Occipital lobe (tissue), 2 donors: Measurements from ENCODE around the gene NBAS. TPM values are rescaled to one million over a fixed set of nuclear protein-coding genes. Genes with fewer than 3 reads are reported as not detected.
"Not testable (repeated sequence)": the region's sequence is repeated elsewhere in the genome, so short reads cannot be mapped to it uniquely, and the experiment has no call there.

ENCODE experiments used
- DNase-seq: peaks from one replicate; lab custom pipeline; 2025; lab: John Stamatoyannopoulos, UW
- total RNA-seq: library from RNA; depleted of rRNA; stranded (reverse); fragments of >200 nt; gene quantifications from one replicate; pipeline ENCODE4 v1.2.3, GENCODE V29; 2014

NBAS gene
- total RNA-seq, 1 donor from 2014 or later = 168 TPM

GRCh38 chr2:15265889-15266288, 295.2 kb downstream of the NBAS start:
- no peak for DNase-seq

DNA sequence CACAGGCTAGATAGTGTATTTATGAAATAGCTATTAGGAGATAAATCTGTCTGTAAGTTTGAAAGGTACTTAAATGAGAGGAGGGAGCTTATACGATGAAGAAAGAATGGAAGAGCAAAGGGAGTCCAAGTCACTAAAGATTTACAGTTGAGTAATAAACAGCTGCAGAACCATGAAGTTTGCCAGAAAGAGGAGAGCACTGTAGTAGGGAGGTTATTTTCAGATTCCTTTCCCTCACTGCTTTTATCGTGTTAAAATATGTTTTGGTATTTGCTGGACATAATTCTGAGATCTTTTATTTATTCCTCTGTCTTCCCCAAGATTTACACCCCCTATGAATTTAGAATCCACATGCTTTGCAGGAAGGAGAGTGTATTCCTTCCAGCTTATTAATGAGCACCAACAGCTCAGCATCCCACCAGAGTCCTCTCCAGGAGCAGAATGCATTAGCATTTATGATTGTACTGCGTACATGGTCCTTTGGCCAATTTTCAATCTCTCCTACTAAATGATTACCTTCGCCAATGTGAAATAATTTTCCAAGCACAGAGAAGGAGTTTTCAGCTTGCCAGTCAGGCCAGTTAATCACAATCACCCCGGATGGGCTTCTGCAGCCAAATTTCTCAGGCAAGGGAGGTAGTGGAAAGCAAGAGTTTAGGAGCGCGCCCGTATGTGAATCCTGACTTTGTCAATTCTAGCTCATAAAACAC, 297.0 kb downstream of the NBAS start:
- DNase-seq = no peak

- no peak for DNase-seq
Measured at GRCh38 chr2:15262792-15263191, 298.3 kb downstream of the NBAS start.

DNA sequence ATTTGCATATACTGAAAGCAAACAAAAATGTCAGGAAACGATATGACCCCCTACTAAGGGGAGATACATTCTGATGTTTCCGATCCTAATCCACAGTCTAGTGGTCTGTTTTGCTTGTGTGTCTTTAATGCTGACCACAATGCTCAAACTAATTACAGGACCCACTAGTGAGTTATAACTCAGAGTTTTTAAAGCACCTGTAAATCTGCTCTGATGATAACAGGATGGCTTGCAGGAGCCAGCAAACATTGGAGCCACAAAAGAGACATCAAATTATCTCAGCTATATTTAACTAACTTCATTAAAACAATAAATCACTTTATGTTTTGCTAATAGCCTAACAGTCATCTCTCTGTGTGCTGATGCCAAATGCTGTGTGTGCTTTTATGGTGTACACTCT, 300.3 kb downstream of the NBAS start:
- DNase-seq = no peak

- DNase-seq = no peak
Measured at GRCh38 chr2:15260196-15260595, 300.9 kb downstream of the NBAS start.

DNA sequence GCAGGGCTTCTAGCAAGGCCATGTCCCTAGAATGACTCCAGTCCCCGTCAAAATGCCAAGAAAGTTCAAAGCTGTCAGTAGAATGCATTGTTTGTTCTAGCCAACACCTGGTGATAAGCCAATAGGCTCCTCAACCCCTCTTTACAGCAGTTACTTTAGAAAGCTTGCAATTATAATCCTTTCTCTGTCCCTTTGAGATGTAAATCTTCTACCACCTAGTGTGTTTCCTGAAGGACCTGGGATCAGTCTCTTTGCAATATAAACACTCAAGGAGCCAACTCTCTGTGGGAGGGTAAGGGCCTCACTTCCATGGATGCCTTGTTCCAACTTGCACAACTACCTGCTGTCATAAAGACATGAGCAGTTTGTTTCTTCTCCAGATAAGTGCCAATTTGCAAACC, 301.8 kb downstream of the NBAS start:
- DNase-seq = no peak

DNA sequence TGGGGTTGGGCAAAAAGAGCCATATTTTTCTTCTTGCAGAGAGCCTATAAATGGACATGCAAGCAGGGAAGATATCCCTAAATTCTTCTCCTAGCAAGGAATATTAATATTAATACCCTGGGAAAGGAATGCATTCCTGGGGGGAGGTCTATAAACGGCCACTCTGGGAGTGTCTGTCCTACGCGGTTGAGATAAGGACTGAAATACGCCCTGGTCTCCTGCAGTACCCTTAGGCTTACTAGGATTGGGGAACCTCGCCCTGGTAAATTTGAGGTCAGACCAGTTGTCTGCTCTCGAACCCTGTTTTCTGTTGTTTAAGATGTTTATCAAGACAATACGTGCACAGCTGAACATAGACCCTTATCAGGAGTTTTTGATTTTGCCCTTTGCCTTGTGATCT, 302.7 kb downstream of the NBAS start:
- not testable (repeated sequence) for DNase-seq

- DNase-seq = no peak
Measured at GRCh38 chr2:15253835-15254286, 307.3 kb downstream of the NBAS start.

DNA sequence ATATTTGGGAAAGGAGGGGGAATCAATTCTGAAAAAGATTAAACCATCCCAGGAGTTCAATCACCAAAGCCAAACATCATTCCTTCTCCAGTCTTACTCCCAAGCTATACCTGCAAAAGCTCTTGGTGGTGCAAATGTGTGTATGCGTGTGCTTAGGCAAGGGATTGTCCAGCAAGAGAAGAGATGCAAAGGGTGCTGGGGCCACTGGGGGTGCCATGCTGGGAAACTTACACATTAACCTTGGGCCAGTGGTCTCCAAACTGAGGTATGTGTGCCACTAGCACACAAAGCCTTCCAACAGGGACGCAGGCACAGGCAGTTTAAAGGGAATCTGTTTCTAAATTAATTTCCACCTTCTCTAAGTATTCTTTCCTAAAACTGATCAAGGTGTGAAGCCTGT, 307.9 kb downstream of the NBAS start:
- no peak for DNase-seq

- no peak for DNase-seq
Measured at GRCh38 chr2:15251753-15252152, 309.4 kb downstream of the NBAS start.

GRCh38 chr2:15250946-15251345, 310.2 kb downstream of the NBAS start:
- DNase-seq = not testable (repeated sequence)

- DNase-seq = no peak
Measured at GRCh38 chr2:15246870-15247269, 314.3 kb downstream of the NBAS start.

DNA sequence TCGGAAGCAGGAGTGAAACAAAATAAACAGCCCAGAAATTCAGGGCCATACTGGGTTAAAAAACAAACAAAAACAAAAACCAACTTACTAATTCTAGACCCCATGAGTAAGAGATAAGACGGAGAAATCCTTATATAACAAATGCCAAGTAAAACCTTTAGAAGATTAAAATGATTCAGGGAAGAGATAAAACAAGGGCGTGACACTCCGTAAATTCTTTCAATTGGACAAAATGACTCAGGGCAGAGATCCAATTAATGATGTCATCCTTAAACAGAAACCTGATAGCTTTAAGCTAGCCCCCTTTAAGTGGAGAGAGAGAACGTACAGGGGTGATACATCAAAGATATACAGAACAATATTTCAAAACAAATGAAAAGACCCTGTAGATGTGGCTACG, 317.4 kb downstream of the NBAS start:
- no peak for DNase-seq

GRCh38 chr2:15242936-15243461, 318.1 kb downstream of the NBAS start:
- DNase-seq = no peak

GRCh38 chr2:15241929-15242328, 319.2 kb downstream of the NBAS start:
- DNase-seq = no peak

GRCh38 chr2:15241201-15241600, 319.9 kb downstream of the NBAS start:
- DNase-seq = no peak

DNA sequence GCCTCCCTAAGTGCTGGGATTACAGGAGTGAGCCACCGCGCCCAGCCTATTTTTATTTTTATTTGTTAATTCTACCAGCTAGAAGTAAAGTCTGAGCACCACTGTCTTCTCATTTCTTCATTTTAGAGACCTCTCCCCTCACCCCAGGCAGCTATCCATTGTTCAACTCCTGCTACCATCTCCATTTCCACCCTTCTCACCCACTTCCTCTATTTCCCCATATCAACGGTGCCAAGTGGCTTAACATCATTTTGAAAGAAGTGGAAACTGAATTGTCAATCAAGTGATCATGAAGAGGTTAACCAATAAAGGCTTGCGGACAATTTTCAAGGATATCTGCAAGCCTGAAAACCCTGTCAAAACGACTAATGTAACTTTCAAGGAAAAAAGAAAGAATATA, 323.1 kb downstream of the NBAS start:
- no peak for DNase-seq

- DNase-seq = no peak
Measured at GRCh38 chr2:15230599-15231192, 330.4 kb downstream of the NBAS start.

- DNase-seq = no peak
Measured at GRCh38 chr2:15226661-15227060, 334.5 kb downstream of the NBAS start.

DNA sequence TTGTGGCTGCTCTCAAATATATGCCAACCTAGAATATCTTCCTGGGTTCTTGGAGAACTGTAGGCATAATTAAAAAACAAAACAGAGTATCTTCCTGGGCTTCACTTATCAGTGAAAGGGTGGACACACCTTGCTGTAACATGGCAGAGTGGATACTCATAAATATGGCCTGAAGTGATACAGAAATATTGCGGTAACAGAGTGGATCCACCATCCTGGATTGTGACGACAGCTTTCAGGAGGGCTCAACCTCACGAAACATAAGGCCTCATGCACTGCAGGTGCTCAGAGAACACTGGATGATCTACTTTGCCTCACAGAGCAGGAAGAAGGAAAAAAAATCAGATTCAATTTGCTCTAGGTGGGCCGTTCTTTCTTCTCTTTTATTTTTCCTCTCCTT, 336.0 kb downstream of the NBAS start:
- no peak for DNase-seq

DNA sequence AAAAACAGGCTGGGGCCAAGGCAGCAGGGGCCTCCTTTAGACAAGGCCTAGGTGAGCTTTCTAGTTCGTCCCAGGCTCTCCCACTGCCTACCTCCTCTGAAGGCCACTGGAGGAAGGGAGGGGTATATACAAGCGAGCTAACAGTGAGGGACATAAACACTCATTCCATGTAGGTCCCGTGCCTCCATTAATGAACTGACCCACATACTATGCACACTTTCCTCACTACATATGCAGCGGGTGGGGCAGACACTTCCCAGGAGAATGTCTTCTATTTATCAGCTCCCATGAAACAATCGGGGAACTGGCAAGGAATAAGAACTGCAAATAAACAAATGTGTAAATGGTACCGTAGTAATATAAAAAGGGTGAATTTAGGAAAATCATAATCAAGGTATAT, 336.5 kb downstream of the NBAS start:
- DNase-seq = no peak

- DNase-seq = no peak
Measured at GRCh38 chr2:15223887-15224286, 337.2 kb downstream of the NBAS start.

DNA sequence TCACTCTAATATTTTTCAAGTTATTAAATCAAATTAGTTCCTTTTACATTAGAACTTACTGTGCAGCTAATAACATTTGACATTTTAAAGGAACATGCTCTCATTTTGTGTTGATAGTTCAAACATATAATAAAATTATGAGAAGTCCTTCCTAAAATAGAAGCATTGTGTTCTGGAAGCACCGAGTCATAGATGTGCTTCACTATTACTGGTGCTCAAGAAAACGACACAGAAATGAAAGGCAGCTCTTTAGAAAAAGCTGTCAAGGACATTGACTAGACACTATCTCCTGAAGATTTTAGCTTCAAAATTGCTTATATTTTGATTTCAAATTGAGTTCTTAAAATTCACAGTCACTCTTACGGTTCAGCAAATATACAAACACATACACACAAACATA, 338.3 kb downstream of the NBAS start:
- DNase-seq = no peak
